IMR-90 (cell line): Measurements from ENCODE around the gene ELOVL2. TPM values are rescaled to one million over a fixed set of nuclear protein-coding genes. Genes with fewer than 3 reads are reported as not detected.

Source experiments
- ATAC-seq: fragments of 200-7000 bp; cut with Tn5 transposase; 2 replicates; pipeline ENCODE4 v1.9.1; 2020; ENCODE audit warnings: low read depth, mild to moderate bottlenecking, moderate library complexity
- BruUV-seq: library from RNA; stranded (reverse); fragments of 400-500 nt; replicated peaks from 2 replicates; lab custom pipeline; 2021; lab: Mats Ljungman, UMichigan
- CTCF ChIA-PET: fragments of 300-600 bp; formaldehyde crosslinking; extraction: SDS; loops from one replicate; lab custom pipeline; 2021; ENCODE audit warnings: antibody characterized with exemption; lab: Yijun Ruan, JAX
- POLR2A ChIA-PET: fragments of 300-600 bp; sonication (Branson Sonifier 250); formaldehyde crosslinking; loops from one replicate; lab custom pipeline; 2022; ENCODE audit warnings: antibody characterized with exemption; ENCODE audit not compliant: unreplicated experiment; lab: Charles Lee
- DNase-seq: peaks from one replicate; pipeline ENCODE4 v3.0.0; 2013
- H2AFZ ChIP-seq: replicated peaks from 2 replicates; pipeline ENCODE3; 2013; ENCODE audit warnings: low read length, mild to moderate bottlenecking; ENCODE audit not compliant: poor library complexity
- H2AK5ac ChIP-seq: 2 replicates; pipeline ENCODE4 v1.6.1; 2013; ENCODE audit warnings: low read depth, low read length, inconsistent platforms
- H2AK9ac ChIP-seq: replicated peaks from 2 replicates; pipeline ENCODE3; 2013; ENCODE audit warnings: mild to moderate bottlenecking, low read depth, low read length, moderate library complexity; ENCODE audit not compliant: poor library complexity
- H2BK120ac ChIP-seq: 2 replicates; pipeline ENCODE4 v1.6.1; 2013; ENCODE audit warnings: low read depth, low read length, inconsistent platforms
- H2BK15ac ChIP-seq: 3 replicates; pipeline ENCODE4 v1.6.1; 2013; ENCODE audit warnings: low read depth, low read length, inconsistent platforms
- H2BK20ac ChIP-seq: 2 replicates; pipeline ENCODE4 v1.6.1; 2013; ENCODE audit warnings: low read depth, mild to moderate bottlenecking, inconsistent platforms, low read length, moderate library complexity
- H2BK5ac ChIP-seq: 2 replicates; pipeline ENCODE4 v1.6.1; 2013; ENCODE audit warnings: mild to moderate bottlenecking, low read depth, low read length, inconsistent platforms; ENCODE audit not compliant: poor library complexity, severe bottlenecking
- H3K14ac ChIP-seq: replicated peaks from 2 replicates; pipeline ENCODE4 v1.6.1; 2013; ENCODE audit warnings: low read depth, low read length, inconsistent platforms
- H3K18ac ChIP-seq: 2 replicates; pipeline ENCODE4 v1.6.1; 2013; ENCODE audit warnings: low read depth, low read length, control low read depth
- H3K23ac ChIP-seq: 2 replicates; pipeline ENCODE4 v1.6.1; 2013; ENCODE audit warnings: low read depth, low read length, inconsistent platforms
- H3K27ac ChIP-seq: 2 replicates; pipeline ENCODE4 v1.5.1; 2013; ENCODE audit warnings: mild to moderate bottlenecking, control low read depth, low read length; ENCODE audit not compliant: insufficient read depth
- H3K27me3 ChIP-seq: 2 replicates; pipeline ENCODE4 v1.6.1; 2013; ENCODE audit warnings: low read length; ENCODE audit not compliant: control insufficient read depth, insufficient read depth
- H3K36me3 ChIP-seq: 2 replicates; pipeline ENCODE4 v1.6.1; 2013; ENCODE audit warnings: low read length, mixed read lengths; ENCODE audit not compliant: control insufficient read depth, insufficient read depth
- H3K4ac ChIP-seq: 2 replicates; pipeline ENCODE4 v1.6.1; 2013; ENCODE audit warnings: low read depth, low read length, inconsistent platforms
- H3K4me1 ChIP-seq: 2 replicates; pipeline ENCODE4 v1.6.1; 2013; ENCODE audit warnings: low read length, mixed read lengths; ENCODE audit not compliant: control insufficient read depth, insufficient read depth
- H3K4me2 ChIP-seq: 2 replicates; pipeline ENCODE4 v1.6.1; 2013; ENCODE audit warnings: low read depth, mild to moderate bottlenecking, control low read depth, low read length, moderate library complexity
- H3K4me3 ChIP-seq: 2 replicates; pipeline ENCODE4 v1.5.1; 2013; ENCODE audit warnings: low read depth, mild to moderate bottlenecking, control low read depth, low read length, moderate library complexity; ENCODE audit not compliant: insufficient read depth
- H3K56ac ChIP-seq: 2 replicates; pipeline ENCODE4 v1.6.1; 2013; ENCODE audit warnings: low read length, inconsistent platforms; ENCODE audit not compliant: insufficient read depth; ENCODE audit errors: extremely low read depth
- H3K79me1 ChIP-seq, 2 experiments: 2 replicates each; pipeline ENCODE4 v1.6.1; 2013; ENCODE audit warnings: low read length in 2 of 2, inconsistent platforms in 1 of 2, low read depth in 1 of 2
- H3K9ac ChIP-seq: 2 replicates; pipeline ENCODE4 v1.6.1; 2013; ENCODE audit warnings: low read depth, low read length, control low read depth
- H3K9me1 ChIP-seq: 2 replicates; pipeline ENCODE4 v1.6.1; 2013; ENCODE audit warnings: low read length, inconsistent platforms; ENCODE audit not compliant: insufficient read depth
- H3K9me3 ChIP-seq: 2 replicates; pipeline ENCODE4 v1.6.1; 2013; ENCODE audit warnings: low read length; ENCODE audit not compliant: control insufficient read depth, insufficient read depth
- H4K20me1 ChIP-seq: 2 replicates; pipeline ENCODE4 v1.6.1; 2013; ENCODE audit warnings: low read length, inconsistent platforms; ENCODE audit not compliant: insufficient read depth
- H4K5ac ChIP-seq: 2 replicates; pipeline ENCODE4 v1.6.1; 2013; ENCODE audit warnings: mild to moderate bottlenecking, low read depth, low read length, control low read depth
- H4K8ac ChIP-seq, 2 experiments: 2 replicates each; pipeline ENCODE4 v1.6.1; 2013; ENCODE audit warnings: low read depth in 2 of 2, low read length in 2 of 2, control low read depth in 1 of 2, inconsistent platforms in 1 of 2
- H4K91ac ChIP-seq: 2 replicates; pipeline ENCODE4 v1.6.1; 2013; ENCODE audit warnings: low read depth, low read length, inconsistent platforms; ENCODE audit not compliant: insufficient read depth
- CEBPB ChIP-seq: IDR thresholded peaks from 2 replicates; pipeline ENCODE4 v1.6.1; 2012; ENCODE audit warnings: low read depth, low read length, improper control_type of control experiment
- FOS ChIP-seq: fragments of 150-350 bp; IDR thresholded peaks from 2 replicates; pipeline ENCODE4 v1.6.1; 2016; ENCODE audit warnings: low read depth, low read length
- NFE2L2 ChIP-seq: fragments of 150-350 bp; IDR thresholded peaks from 2 replicates; pipeline ENCODE4 v1.6.1; 2016; ENCODE audit warnings: low read depth, mild to moderate bottlenecking, low read length
- POLR2A ChIP-seq: IDR thresholded peaks from 2 replicates; pipeline ENCODE4 v1.6.1; 2012; ENCODE audit warnings: mild to moderate bottlenecking, low read depth, low read length
- RCOR1 ChIP-seq: IDR thresholded peaks from 2 replicates; pipeline ENCODE4 v1.6.1; 2012; ENCODE audit warnings: mild to moderate bottlenecking, low read length, improper control_type of control experiment; ENCODE audit not compliant: insufficient replicate concordance
- RFX5 ChIP-seq: IDR thresholded peaks from 2 replicates; pipeline ENCODE4 v1.8.0; 2012; ENCODE audit warnings: low read depth, mild to moderate bottlenecking, low read length, moderate library complexity
- dilution Hi-C: fragments of 300-500 bp; cut with HindIII; formaldehyde crosslinking; loops from one replicate; pipeline ENCODE4 v1.14.3; 2018; ENCODE audit warnings: low sequenced_read_pairs; ENCODE audit not compliant: unreplicated experiment
- in situ Hi-C: fragments of 300-500 bp; cut with MboI; formaldehyde crosslinking; loops from 3 replicates; pipeline ENCODE4 v1.14.3; 2019; ENCODE audit warnings: low sequenced_read_pairs, inconsistent platforms, mixed read lengths
- intact Hi-C: fragments of 100-400 bp; cut with micrococcal nuclease; formaldehyde crosslinking; loops from 2 replicates; pipeline ENCODE4 v1.10.0; 2022
- polyA plus RNA-seq, 3 experiments: library from polyadenylated mRNA; depleted of rRNA; stranded (reverse); fragments of >200 nt; gene quantifications; 2 replicates each; pipeline ENCODE4 v1.2.3, GENCODE V29; 2012; ENCODE audit warnings: low replicate concordance in 1 of 3
- total RNA-seq: library from RNA; depleted of rRNA; stranded (reverse); fragments of >200 nt; gene quantifications from 2 replicates; pipeline ENCODE4 v1.2.3, GENCODE V29; 2012

The ELOVL2 gene
- total and polyA plus RNA-seq, 2 of the 4 experiments (the other 2 are of a cell fraction): 6.3 to 7.9 TPM

DNA sequence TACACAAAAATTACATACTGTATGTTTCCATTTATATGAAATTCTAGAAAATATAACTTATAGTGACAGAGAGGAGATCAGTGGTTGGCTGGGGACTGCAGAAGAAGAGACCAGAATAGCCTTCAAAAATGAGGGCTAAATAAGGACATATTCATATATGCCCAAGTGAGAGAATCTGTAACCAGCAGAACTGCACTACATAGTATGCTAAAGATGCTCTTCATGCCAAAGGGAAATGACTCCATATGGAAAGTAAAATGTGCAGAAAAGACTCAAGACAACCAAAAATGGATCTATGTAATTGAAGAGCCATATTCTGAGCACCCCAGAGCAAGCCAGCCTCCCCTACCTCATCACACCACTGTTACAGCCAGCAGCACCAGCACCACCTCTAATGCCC lies 29.0 kb downstream of the ELOVL2 start:
- intact Hi-C loops (no loop called here), in situ Hi-C loops (no loop called here), dilution Hi-C loops (no loop called here)
- ChIA-PET CTCF (no interaction called here), POLR2A (no interaction called here)
- no peak overlapping the region for H3K9ac ChIP-seq
- no peak overlapping the region for H3K14ac ChIP-seq
- no peak overlapping the region for H2BK5ac ChIP-seq
- no peak overlapping the region for H3K56ac ChIP-seq
- H2AK5ac ChIP-seq: no peak overlapping the region; the same call in 1 of the 2 replicates
- H2BK15ac ChIP-seq: no peak overlapping the region
- 0 out of 2 replicates have a peak overlapping the region, but pooled peaks have one; percentile 35 for H2BK120ac ChIP-seq
- H3K4me2 ChIP-seq: no peak overlapping the region
- H3K9me3 ChIP-seq: no peaks in the 10 kb centered on the region
- H4K20me1 ChIP-seq: no peaks in the 10 kb centered on the region
- TF ChIP-seq RFX5: no peak
- TF ChIP-seq RCOR1: no peak
- no peak for TF ChIP-seq CEBPB
- TF ChIP-seq FOS: no peak
- no peak for TF ChIP-seq POLR2A
- TF ChIP-seq NFE2L2: no peak
- H3K18ac ChIP-seq: no peak overlapping the region
- DNase-seq (no peak), ATAC-seq (no peak)
- no peak overlapping the region for H3K27ac ChIP-seq
- no peaks in the 10 kb centered on the region for H3K36me3 ChIP-seq
- H3K23ac ChIP-seq: no peak overlapping the region
- H3K4me1 ChIP-seq: peaks cover 2% of the 10 kb centered on the region; the same call in 1 of the 2 replicates
- H2AK9ac ChIP-seq: no peak overlapping the region
- no peaks in the 10 kb centered on the region for H3K27me3 ChIP-seq
- no TSS peak for BruUV-seq
- H3K4me3 ChIP-seq: no peak overlapping the region
- no peaks in the 10 kb centered on the region; the same call in 1 of the 2 replicates for H3K9me1 ChIP-seq
- peak overlapping the region; percentile 0; the same call in 1 of the 2 replicates for H3K4ac ChIP-seq
- peaks cover 0 to 4% of the 10 kb centered on the region in 2 experiments; a peak in 1 of 4 replicates for H3K79me1 ChIP-seq
- no peak overlapping the region for H2BK20ac ChIP-seq
- no peak overlapping the region for H4K5ac ChIP-seq
- H4K8ac ChIP-seq: no peak overlapping the region
- no peak overlapping the region for H2AFZ ChIP-seq
- no peak overlapping the region for H4K91ac ChIP-seq
